HepG2 (cell line): ENCODE data around the gene MAP4K3. TPM values are rescaled to one million over a fixed set of nuclear protein-coding genes. Genes with fewer than 3 reads are reported as not detected.
A peak's percentile ranks its signal among the peaks of the same experiment; 100 is the strongest.

Source experiments
- ATAC-seq: fragments of 200-7000 bp; cut with Tn5 transposase; 3 replicates; pipeline ENCODE4 v1.9.1; 2020; ENCODE audit warnings: mild to moderate bottlenecking, moderate library complexity
- BruUV-seq: library from RNA; stranded (reverse); fragments of 400-500 nt; replicated peaks from 2 replicates; lab custom pipeline; 2021; lab: Mats Ljungman, UMichigan
- CTCF ChIA-PET: fragments of 300-600 bp; formaldehyde crosslinking; extraction: SDS; loops from one replicate; lab custom pipeline; 2021; ENCODE audit warnings: low total read pairs, inconsistent platforms, low intra/inter-chr PET ratio; lab: Yijun Ruan, JAX
- POLR2A ChIA-PET: fragments of 350-600 bp; sonication (Branson Sonifier 250); formaldehyde crosslinking; loops from one replicate; lab custom pipeline; 2020; ENCODE audit warnings: antibody characterized with exemption, inconsistent platforms; lab: Yijun Ruan, JAX
- DNase-seq: peaks from one replicate; pipeline ENCODE4 v3.0.0-alpha.2; 2015; ENCODE audit warnings: low spot score
- FAIRE-seq: peaks from 3 replicates; lab custom pipeline; 2011; peaks lifted over from hg19 to GRCh38; lab: Jason Lieb, UNC
- H2AFZ ChIP-seq: one replicate; pipeline ENCODE4 v1.6.1; 2011; ENCODE audit warnings: low read length, inconsistent platforms
- H3K27ac ChIP-seq: fragments of 300-600 bp; 3 replicates; pipeline ENCODE4 v1.8.0; 2011; ENCODE audit warnings: mixed run types, mild to moderate bottlenecking, mixed read lengths, low read length, inconsistent platforms; ENCODE audit not compliant: insufficient read depth; ENCODE audit errors: extremely low read length
- H3K27me3 ChIP-seq, 2 experiments: fragments of 200-600 bp in 1 of 2; 2 replicates in 1 of 2; 3 replicates in 1 of 2; pipeline versions ENCODE4 v1.6.0 to v1.8.0; 2011; ENCODE audit warnings: low read length in 2 of 2, mild to moderate bottlenecking in 2 of 2, moderate library complexity in 2 of 2, inconsistent platforms in 1 of 2; ENCODE audit not compliant: insufficient read depth in 2 of 2, control insufficient read depth in 1 of 2
- H3K36me3 ChIP-seq, 2 experiments: fragments of 200-600 bp in 1 of 2; replicated peaks in 1 of 2; 2 replicates in 1 of 2; 3 replicates in 1 of 2; pipeline versions ENCODE4 v1.5.1 to v1.8.0; 2011; ENCODE audit warnings: low read length in 2 of 2, inconsistent platforms in 1 of 2; ENCODE audit not compliant: insufficient read depth in 2 of 2, control insufficient read depth in 1 of 2
- H3K4me1 ChIP-seq: 2 replicates; pipeline ENCODE4 v1.5.1; 2012; ENCODE audit warnings: low read length, inconsistent platforms; ENCODE audit not compliant: insufficient read depth
- H3K4me2 ChIP-seq: 2 replicates; pipeline ENCODE4 v1.6.0; 2011; ENCODE audit warnings: low read depth, low read length, inconsistent platforms
- H3K4me3 ChIP-seq, 3 experiments: fragments of 200-600 bp in 1 of 3; sonication (generic), shearing (Covaris generic) in 1 of 3; replicated peaks in 1 of 3; 2 replicates each; pipeline ENCODE4 v1.5.1; 2011 to 2016; ENCODE audit warnings: low read length in 3 of 3, inconsistent platforms in 2 of 3, low read depth in 2 of 3, mild to moderate bottlenecking in 2 of 3, control low read depth in 1 of 3, mixed read lengths in 1 of 3; ENCODE audit not compliant: insufficient read depth in 1 of 3
- H3K79me2 ChIP-seq: one replicate; pipeline ENCODE4 v1.6.1; 2011; ENCODE audit warnings: low read length, inconsistent platforms; ENCODE audit not compliant: insufficient read depth
- H3K9ac ChIP-seq: 2 replicates; pipeline ENCODE4 v1.6.0; 2011; ENCODE audit warnings: mild to moderate bottlenecking, low read depth, low read length, inconsistent platforms; ENCODE audit not compliant: insufficient read depth
- H3K9me3 ChIP-seq: 2 replicates; pipeline ENCODE4 v1.5.1; 2012; ENCODE audit warnings: mild to moderate bottlenecking, low read length
- H4K20me1 ChIP-seq: 2 replicates; pipeline ENCODE4 v1.6.0; 2011; ENCODE audit warnings: inconsistent platforms, mild to moderate bottlenecking, low read length, moderate library complexity; ENCODE audit not compliant: insufficient read depth
- ARNTL ChIP-seq: sonication (generic); formaldehyde crosslinking; IDR thresholded peaks from 2 replicates; pipeline ENCODE4 v1.4.0; 2020; ENCODE audit warnings: mild to moderate bottlenecking, missing genetic modification reagents
- CCAR2 ChIP-seq: fragments of 200-400 bp; formaldehyde crosslinking; optimal IDR thresholded peaks from 2 replicates; pipeline ENCODE3; 2018; ENCODE audit warnings: low read depth, mild to moderate bottlenecking, low read length, moderate library complexity
- CSRNP2 ChIP-seq: sonication (generic); formaldehyde crosslinking; conservative IDR thresholded peaks from 2 replicates; pipeline ENCODE4 v1.8.0; 2022; ENCODE audit warnings: low read depth, missing genetic modification reagents
- ISL2 ChIP-seq: sonication (generic); formaldehyde crosslinking; IDR thresholded peaks from 2 replicates; pipeline ENCODE4 v1.5.0; 2020; ENCODE audit warnings: missing genetic modification reagents
- MEF2D ChIP-seq: sonication (generic); formaldehyde crosslinking; IDR thresholded peaks from 2 replicates; pipeline ENCODE4 v1.5.1; 2020; ENCODE audit warnings: mild to moderate bottlenecking, missing genetic modification reagents
- NR2F2 ChIP-seq: IDR thresholded peaks from 2 replicates; pipeline ENCODE4 v1.6.1; 2012; ENCODE audit warnings: low read depth, inconsistent platforms, borderline replicate concordance
- ONECUT2 ChIP-seq: sonication (generic); formaldehyde crosslinking; IDR thresholded peaks from 2 replicates; pipeline ENCODE4 v1.4.0; 2020; ENCODE audit warnings: missing genetic modification reagents
- PAF1 ChIP-seq: IDR thresholded peaks from 2 replicates; pipeline ENCODE4 v1.6.1; 2016; ENCODE audit warnings: missing genetic modification reagents, missing compliant biosample characterization
- SP2 ChIP-seq: sonication (generic); formaldehyde crosslinking; IDR thresholded peaks from 2 replicates; pipeline ENCODE4 v1.5.1; 2020; ENCODE audit warnings: mild to moderate bottlenecking, missing genetic modification reagents
- SRF ChIP-seq: IDR thresholded peaks from 2 replicates; pipeline ENCODE4 v1.6.1; 2011; ENCODE audit warnings: mild to moderate bottlenecking, low read depth, low read length, moderate library complexity
- ZEB1 ChIP-seq: IDR thresholded peaks from 2 replicates; pipeline ENCODE4 v1.6.1; 2012; ENCODE audit warnings: mild to moderate bottlenecking, low read depth, inconsistent platforms; ENCODE audit not compliant: insufficient replicate concordance
- ZNF362 ChIP-seq: sonication (generic); formaldehyde crosslinking; IDR thresholded peaks from 2 replicates; pipeline ENCODE4 v1.4.0; 2020; ENCODE audit warnings: missing genetic modification reagents, mild to moderate bottlenecking, borderline replicate concordance
- ZNF501 ChIP-seq: sonication (generic); formaldehyde crosslinking; IDR thresholded peaks from 2 replicates; pipeline ENCODE4 v1.5.1; 2020; ENCODE audit warnings: mild to moderate bottlenecking, moderate library complexity, missing genetic modification reagents
- ZNF619 ChIP-seq: sonication (generic); formaldehyde crosslinking; IDR thresholded peaks from 2 replicates; pipeline ENCODE4 v1.4.0; 2020; ENCODE audit warnings: mild to moderate bottlenecking, missing genetic modification reagents
- WGBS: methylation state at CpG from one replicate; pipeline ENCODE4 v1.1.6; 2017; ENCODE audit warnings: low lambda C conversion rate; 5-methylcytosine and 5-hydroxymethylcytosine counted together
- in situ Hi-C: cut with HindIII; loops from 2 replicates; pipeline ENCODE4 v1.10.0; 2017; ENCODE audit warnings: low pct_unique_long_range_greater_than_20kb; ENCODE audit not compliant: extremely low pct_ligation_motif_present
- intact Hi-C: fragments of 100-400 bp; cut with micrococcal nuclease; formaldehyde crosslinking; loops from one replicate; pipeline ENCODE4 v1.10.0; 2022; ENCODE audit not compliant: unreplicated experiment
- polyA plus RNA-seq, 8 experiments: library from polyadenylated mRNA; depleted of rRNA in 3 of 8; stranded (reverse) in 7 of 8; unstranded in 1 of 8; fragments of >200 nt; fragmentation: Illumina TruSeq in 4 of 8; extraction: Trizol in 4 of 8; gene quantifications; 2 replicates each; pipeline versions ENCODE4 v1.2.1 to v1.2.3, GENCODE V29; 2011 to 2016; ENCODE audit warnings: low read depth in 4 of 8, missing spikeins in 1 of 8, mixed read lengths in 1 of 8; ENCODE audit not compliant: insufficient read depth in 1 of 8
- total RNA-seq, 5 experiments: library from RNA; depleted of rRNA; stranded (reverse); fragments of >200 nt; fragmentation: Illumina TruSeq; extraction: Trizol; gene quantifications; 2 replicates each; pipeline ENCODE4 v1.2.3, GENCODE V29; 2016; ENCODE audit warnings: low read depth in 1 of 5

MAP4K3 gene
- total and polyA plus RNA-seq, 2 of the 13 experiments (the other 11 are each of a cell fraction or from before 2014, with no cell fraction given): 45.9 to 53.2 TPM

GRCh38 chr2:39436592-39437521 is at the start of gene MAP4K3 (continued):
- TF ChIP-seq ISL2 (CRISPR knock-in tag) (no peak; the same call in none of the 2 replicates), SRF (no peak), ONECUT2 (CRISPR knock-in tag) (no peak), SP2 (CRISPR knock-in tag) (no peak; the same call in 1 of the 2 replicates), ARNTL (CRISPR knock-in tag) (no peak; the same call in 1 of the 2 replicates), CCAR2 (no peak), NR2F2 (peak; percentile 30; the same call in 1 of the 2 replicates), ZNF619 (CRISPR knock-in tag) (peak; percentile 88; the same call in 1 of the 2 replicates), ZEB1 (peak; percentile 50), CSRNP2 (CRISPR knock-in tag) (no peak)

GRCh38 chr2:39486071-39486470 is 49.0 kb upstream of the MAP4K3 start:
- H3K79me2 ChIP-seq: no peaks in the 10 kb centered on the region
- no peaks in the 10 kb centered on the region for H3K9me3 ChIP-seq
- no TSS peak for BruUV-seq
- no peaks in the 10 kb centered on the region for H3K36me3 ChIP-seq
- no peak overlapping the region for H3K27ac ChIP-seq
- intact Hi-C loops: no loop called here
- TF ChIP-seq ZNF362 (CRISPR knock-in tag) (no peak), ZNF501 (CRISPR knock-in tag) (0 out of 2 replicates have a peak, but pooled peaks have one; percentile 38), MEF2D (CRISPR knock-in tag) (0 out of 2 replicates have a peak, but pooled peaks have one; percentile 15), PAF1 (CRISPR knock-in tag) (0 out of 2 replicates have a peak, but pooled peaks have one; percentile 38)
- TF ChIP-seq, all 625 proteins: peak for 3
- CTCF ChIA-PET: no interaction called here
- ATAC-seq: peak; percentile 46
- Histone ChIP-seq H3K27me3 (no peaks in the 10 kb centered on the region), H4K20me1 (no peaks in the 10 kb centered on the region), H3K4me2 (no peak overlapping the region), H3K4me3 (no peak overlapping the region), H3K4me1 (peaks cover 17% of the 10 kb centered on the region), H2AFZ (no peak overlapping the region), H3K9ac (no peak overlapping the region)
- POLR2A ChIA-PET: no interaction called here
- no peak for FAIRE-seq
- in situ Hi-C loops: no loop called here
- no peak for DNase-seq
- WGBS: 92% methylated on average over 2 of the region's 2 CpGs
